ENCODE measurements around the gene KLHL3. TPM values are rescaled to one million over a fixed set of nuclear protein-coding genes. Genes with fewer than 3 reads are reported as not detected.

Gene KLHL3
- total RNA-seq, 4 donors from 2014 or later = 1.2 to 29.1 (median 3.4) TPM

GRCh38 chr5:137603891-137604290, 132.0 kb downstream of the KLHL3 start:
- no peak overlapping the region for H3K4me3 ChIP-seq
- no peak for DNase-seq (ENCODE audit: low spot score in 2 of 2)
- H3K4me1 ChIP-seq = no peaks in the 10 kb centered on the region
- TF ChIP-seq POLR2A (IDR thresholded peaks at IDR 0.05) (no peak), CTCF (IDR thresholded peaks at IDR 0.05) (no peak), POLR2AphosphoS5 (IDR thresholded peaks at IDR 0.05) (no peak), EP300 (IDR thresholded peaks at IDR 0.05) (no peak)
- no peaks in the 10 kb centered on the region for H3K9me3 ChIP-seq
- H3K36me3 ChIP-seq = no peaks in the 10 kb centered on the region
- peaks cover 12% of the 10 kb centered on the region for H3K27me3 ChIP-seq
- WGBS = 92% methylated on average over 1 of the region's 1 CpG
- no peak overlapping the region for H3K27ac ChIP-seq

- no peak overlapping the region for H3K4me3 ChIP-seq
- peaks cover 17% of the 10 kb centered on the region for H3K27me3 ChIP-seq
- no peak for DNase-seq (ENCODE audit: low spot score in 2 of 2)
- H3K4me1 ChIP-seq = no peaks in the 10 kb centered on the region
- TF ChIP-seq POLR2A (IDR thresholded peaks at IDR 0.05) (no peak), CTCF (IDR thresholded peaks at IDR 0.05) (no peak), POLR2AphosphoS5 (IDR thresholded peaks at IDR 0.05) (no peak), EP300 (IDR thresholded peaks at IDR 0.05) (no peak)
- no peak overlapping the region for H3K27ac ChIP-seq
- H3K36me3 ChIP-seq = no peaks in the 10 kb centered on the region
- H3K9me3 ChIP-seq = no peaks in the 10 kb centered on the region
- 92% methylated on average over 6 of the region's 6 CpGs for WGBS
Observed at GRCh38 chr5:137603356-137603755, 132.5 kb downstream of the KLHL3 start.

GRCh38 chr5:137602721-137603273, 133.1 kb downstream of the KLHL3 start:
- WGBS = 100% methylated on average over 3 of the region's 3 CpGs

GRCh38 chr5:137600721-137601360, 135.0 kb downstream of the KLHL3 start:
- no peak for DNase-seq (ENCODE audit: low spot score in 2 of 2)
- Histone ChIP-seq H3K9me3 (no peaks in the 10 kb centered on the region), H3K27ac (no peak overlapping the region), H3K36me3 (no peaks in the 10 kb centered on the region), H3K4me3 (no peak overlapping the region), H3K4me1 (no peaks in the 10 kb centered on the region), H3K27me3 (peaks cover 19% of the 10 kb centered on the region)
- WGBS = 71% methylated on average over 6 of the region's 6 CpGs
- no peak for TF ChIP-seq POLR2A (IDR thresholded peaks at IDR 0.05)
- no peak for TF ChIP-seq CTCF (IDR thresholded peaks at IDR 0.05)
- no peak for TF ChIP-seq EP300 (IDR thresholded peaks at IDR 0.05)
- no peak for TF ChIP-seq POLR2AphosphoS5 (IDR thresholded peaks at IDR 0.05)

More at GRCh38 chr5:137602721-137603273, 133.1 kb downstream of the KLHL3 start:
- no peak for DNase-seq (ENCODE audit: low spot score in 2 of 2)
- H3K4me3 ChIP-seq = no peak overlapping the region
- TF ChIP-seq POLR2AphosphoS5 (IDR thresholded peaks at IDR 0.05) = no peak
- no peak overlapping the region for H3K27ac ChIP-seq
- no peaks in the 10 kb centered on the region for H3K4me1 ChIP-seq
- H3K36me3 ChIP-seq = no peaks in the 10 kb centered on the region
- no peaks in the 10 kb centered on the region for H3K9me3 ChIP-seq
- H3K27me3 ChIP-seq = peaks cover 20% of the 10 kb centered on the region

- Histone ChIP-seq H3K4me1 (no peaks in the 10 kb centered on the region), H3K9me3 (no peaks in the 10 kb centered on the region), H3K27ac (no peak overlapping the region), H3K4me3 (no peak overlapping the region), H3K27me3 (peaks cover 19% of the 10 kb centered on the region), H3K36me3 (no peaks in the 10 kb centered on the region)
- TF ChIP-seq EP300 (IDR thresholded peaks at IDR 0.05) (no peak), CTCF (IDR thresholded peaks at IDR 0.05) (no peak), POLR2A (IDR thresholded peaks at IDR 0.05) (no peak), POLR2AphosphoS5 (IDR thresholded peaks at IDR 0.05) (no peak)
- WGBS = 86% methylated on average over 6 of the region's 6 CpGs
- no peak for DNase-seq (ENCODE audit: low spot score in 2 of 2)
Observed at GRCh38 chr5:137599457-137599856, 136.4 kb downstream of the KLHL3 start.

Measured in suprapubic skin (tissue), 4 donors.